ENCODE results near the gene ANKRD29.
"Not testable (repeated sequence)": the region's sequence is repeated elsewhere in the genome, so short reads cannot be mapped to it uniquely, and the experiment has no call there.

The ANKRD29 gene

GRCh38 chr18:23584019-23584983 is 78.4 kb downstream of the ANKRD29 start:
- no CpG with 5 or more reads among the region's 13 CpGs for WGBS (ENCODE audit: insufficient coverage, insufficient read length)
- no peak overlapping the region for H3K4me3 ChIP-seq (ENCODE audit: low read length)

GRCh38 chr18:23583071-23583865 is 79.4 kb downstream of the ANKRD29 start:
- no peaks in the 10 kb centered on the region for H3K36me3 ChIP-seq (ENCODE audit: control insufficient read depth, insufficient read depth, low read length)

More at GRCh38 chr18:23584019-23584983, 78.4 kb downstream of the ANKRD29 start:
- Histone ChIP-seq H3K27ac (ENCODE audit: low read length) (no peak overlapping the region), H3K36me3 (ENCODE audit: control insufficient read depth, insufficient read depth, low read length) (no peaks in the 10 kb centered on the region), H3K4me1 (ENCODE audit: control insufficient read depth, insufficient read depth, low read length) (no peaks in the 10 kb centered on the region), H3K27me3 (ENCODE audit: control insufficient read depth, insufficient read depth, low read length) (no peaks in the 10 kb centered on the region), H3K9me3 (ENCODE audit: control insufficient read depth, insufficient read depth, low read length) (no peaks in the 10 kb centered on the region)
- no peak for DNase-seq (ENCODE audit: low read depth, low spot score)

GRCh38 chr18:23580677-23581367 is 81.9 kb downstream of the ANKRD29 start:
- Histone ChIP-seq H3K27me3 (ENCODE audit: control insufficient read depth, insufficient read depth, low read length) (no peaks in the 10 kb centered on the region), H3K36me3 (ENCODE audit: control insufficient read depth, insufficient read depth, low read length) (no peaks in the 10 kb centered on the region), H3K4me1 (ENCODE audit: control insufficient read depth, insufficient read depth, low read length) (no peaks in the 10 kb centered on the region), H3K4me3 (ENCODE audit: low read length) (no peak overlapping the region), H3K9me3 (ENCODE audit: control insufficient read depth, insufficient read depth, low read length) (no peaks in the 10 kb centered on the region), H3K27ac (ENCODE audit: low read length) (no peak overlapping the region)
- DNase-seq (ENCODE audit: low read depth, low spot score): no peak
- no CpG with 5 or more reads among the region's 6 CpGs for WGBS (ENCODE audit: insufficient coverage, insufficient read length)

More at GRCh38 chr18:23583071-23583865, 79.4 kb downstream of the ANKRD29 start:
- Histone ChIP-seq H3K9me3 (ENCODE audit: control insufficient read depth, insufficient read depth, low read length) (no peaks in the 10 kb centered on the region), H3K27ac (ENCODE audit: low read length) (no peak overlapping the region), H3K27me3 (ENCODE audit: control insufficient read depth, insufficient read depth, low read length) (no peaks in the 10 kb centered on the region), H3K4me1 (ENCODE audit: control insufficient read depth, insufficient read depth, low read length) (no peaks in the 10 kb centered on the region), H3K4me3 (ENCODE audit: low read length) (no peak overlapping the region)
- no CpG with 5 or more reads among the region's 5 CpGs for WGBS (ENCODE audit: insufficient coverage, insufficient read length)
- no peak for DNase-seq (ENCODE audit: low read depth, low spot score)

GRCh38 chr18:23578891-23579653 is 83.6 kb downstream of the ANKRD29 start:
- Histone ChIP-seq H3K27me3 (ENCODE audit: control insufficient read depth, insufficient read depth, low read length) (no peaks in the 10 kb centered on the region), H3K36me3 (ENCODE audit: control insufficient read depth, insufficient read depth, low read length) (no peaks in the 10 kb centered on the region), H3K4me1 (ENCODE audit: control insufficient read depth, insufficient read depth, low read length) (peaks cover 1% of the 10 kb centered on the region; the same call in 1 of the 2 replicates), H3K27ac (ENCODE audit: low read length) (no peak overlapping the region), H3K4me3 (ENCODE audit: low read length) (no peak overlapping the region), H3K9me3 (ENCODE audit: control insufficient read depth, insufficient read depth, low read length) (no peaks in the 10 kb centered on the region)
- DNase-seq (ENCODE audit: low read depth, low spot score): no peak
- WGBS (ENCODE audit: insufficient coverage, insufficient read length): no CpG with 5 or more reads among the region's 8 CpGs

- H3K27me3 ChIP-seq (ENCODE audit: control insufficient read depth, insufficient read depth, low read length): no peaks in the 10 kb centered on the region
- no CpG with 5 or more reads among the region's 6 CpGs for WGBS (ENCODE audit: insufficient coverage, insufficient read length)
- peaks cover 2% of the 10 kb centered on the region; the same call in 1 of the 2 replicates for H3K4me1 ChIP-seq (ENCODE audit: control insufficient read depth, insufficient read depth, low read length)
- H3K36me3 ChIP-seq (ENCODE audit: control insufficient read depth, insufficient read depth, low read length): no peaks in the 10 kb centered on the region
- DNase-seq (ENCODE audit: low read depth, low spot score): no peak
- no peaks in the 10 kb centered on the region for H3K9me3 ChIP-seq (ENCODE audit: control insufficient read depth, insufficient read depth, low read length)
- no peak overlapping the region for H3K4me3 ChIP-seq (ENCODE audit: low read length)
- no peak overlapping the region for H3K27ac ChIP-seq (ENCODE audit: low read length)
Observed at GRCh38 chr18:23578067-23578701, 84.5 kb downstream of the ANKRD29 start.

GRCh38 chr18:23577521-23577920 is 85.2 kb downstream of the ANKRD29 start:
- WGBS (ENCODE audit: insufficient coverage, insufficient read length): no CpG with 5 or more reads among the region's 24 CpGs
- H3K4me3 ChIP-seq (ENCODE audit: low read length); H3K9me3 ChIP-seq (ENCODE audit: control insufficient read depth, insufficient read depth, low read length); H3K4me1 ChIP-seq (ENCODE audit: control insufficient read depth, insufficient read depth, low read length); DNase-seq (ENCODE audit: low read depth, low spot score); H3K27ac ChIP-seq (ENCODE audit: low read length); H3K27me3 ChIP-seq (ENCODE audit: control insufficient read depth, insufficient read depth, low read length); H3K36me3 ChIP-seq (ENCODE audit: control insufficient read depth, insufficient read depth, low read length): not testable (repeated sequence)

GRCh38 chr18:23575309-23575651 is 87.4 kb downstream of the ANKRD29 start:
- Histone ChIP-seq H3K36me3 (ENCODE audit: control insufficient read depth, insufficient read depth, low read length) (peaks cover 2% of the 10 kb centered on the region; the same call in 1 of the 2 replicates), H3K27ac (ENCODE audit: low read length) (no peak overlapping the region), H3K4me3 (ENCODE audit: low read length) (no peak overlapping the region), H3K9me3 (ENCODE audit: control insufficient read depth, insufficient read depth, low read length) (no peaks in the 10 kb centered on the region), H3K27me3 (ENCODE audit: control insufficient read depth, insufficient read depth, low read length) (no peaks in the 10 kb centered on the region), H3K4me1 (ENCODE audit: control insufficient read depth, insufficient read depth, low read length) (peaks cover 2% of the 10 kb centered on the region; the same call in 1 of the 2 replicates)
- no CpG with 5 or more reads among the region's 7 CpGs for WGBS (ENCODE audit: insufficient coverage, insufficient read length)
- no peak for DNase-seq (ENCODE audit: low read depth, low spot score)

GRCh38 chr18:23574611-23575308 is 88.0 kb downstream of the ANKRD29 start:
- Histone ChIP-seq H3K27ac (ENCODE audit: low read length) (no peak overlapping the region), H3K4me1 (ENCODE audit: control insufficient read depth, insufficient read depth, low read length) (peaks cover 2% of the 10 kb centered on the region; the same call in 1 of the 2 replicates), H3K4me3 (ENCODE audit: low read length) (no peak overlapping the region), H3K27me3 (ENCODE audit: control insufficient read depth, insufficient read depth, low read length) (no peaks in the 10 kb centered on the region), H3K9me3 (ENCODE audit: control insufficient read depth, insufficient read depth, low read length) (no peaks in the 10 kb centered on the region), H3K36me3 (ENCODE audit: control insufficient read depth, insufficient read depth, low read length) (peaks cover 2% of the 10 kb centered on the region; the same call in 1 of the 2 replicates)
- WGBS (ENCODE audit: insufficient coverage, insufficient read length): no CpG with 5 or more reads among the region's 5 CpGs
- no peak for DNase-seq (ENCODE audit: low read depth, low spot score)

All from iPS DF 6.9 (cell line).